Astrocyte (in vitro differentiated cells and primary cell): ENCODE measurements around the gene CSF2RB.

Experiments
- EZH2 ChIP-seq: IDR thresholded peaks from 2 replicates; pipeline ENCODE4 v1.6.1; 2012; ENCODE audit warnings: mild to moderate bottlenecking, low read length, inconsistent platforms; ENCODE audit not compliant: insufficient read depth
- TF ChIP-seq, protein P1 (sequence below): IDR thresholded peaks from 2 replicates; pipeline ENCODE4 v1.5.1; 2011; ENCODE audit warnings: low read depth, mild to moderate bottlenecking, inconsistent platforms, low read length, moderate library complexity; ENCODE audit not compliant: insufficient read depth

DNA sequence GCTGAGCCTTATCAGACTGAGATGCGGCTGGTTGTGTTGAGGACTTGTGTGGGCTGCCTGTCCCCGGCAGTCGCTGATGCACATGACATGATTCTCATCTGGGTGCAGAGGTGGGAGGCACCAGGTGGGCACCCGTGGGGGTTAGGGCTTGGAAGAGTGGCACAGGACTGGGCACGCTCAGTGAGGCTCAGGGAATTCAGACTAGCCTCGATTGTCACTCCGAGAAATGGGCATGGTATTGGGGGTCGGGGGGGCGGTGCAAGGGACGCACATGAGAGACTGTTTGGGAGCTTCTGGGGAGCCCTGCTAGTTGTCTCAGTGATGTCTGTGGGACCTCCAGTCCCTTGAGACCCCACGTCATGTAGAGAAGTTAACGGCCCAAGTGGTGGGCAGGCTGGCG, 25.5 kb downstream of the CSF2RB start:
- TF ChIP-seq, protein P1, sequence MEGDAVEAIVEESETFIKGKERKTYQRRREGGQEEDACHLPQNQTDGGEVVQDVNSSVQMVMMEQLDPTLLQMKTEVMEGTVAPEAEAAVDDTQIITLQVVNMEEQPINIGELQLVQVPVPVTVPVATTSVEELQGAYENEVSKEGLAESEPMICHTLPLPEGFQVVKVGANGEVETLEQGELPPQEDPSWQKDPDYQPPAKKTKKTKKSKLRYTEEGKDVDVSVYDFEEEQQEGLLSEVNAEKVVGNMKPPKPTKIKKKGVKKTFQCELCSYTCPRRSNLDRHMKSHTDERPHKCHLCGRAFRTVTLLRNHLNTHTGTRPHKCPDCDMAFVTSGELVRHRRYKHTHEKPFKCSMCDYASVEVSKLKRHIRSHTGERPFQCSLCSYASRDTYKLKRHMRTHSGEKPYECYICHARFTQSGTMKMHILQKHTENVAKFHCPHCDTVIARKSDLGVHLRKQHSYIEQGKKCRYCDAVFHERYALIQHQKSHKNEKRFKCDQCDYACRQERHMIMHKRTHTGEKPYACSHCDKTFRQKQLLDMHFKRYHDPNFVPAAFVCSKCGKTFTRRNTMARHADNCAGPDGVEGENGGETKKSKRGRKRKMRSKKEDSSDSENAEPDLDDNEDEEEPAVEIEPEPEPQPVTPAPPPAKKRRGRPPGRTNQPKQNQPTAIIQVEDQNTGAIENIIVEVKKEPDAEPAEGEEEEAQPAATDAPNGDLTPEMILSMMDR: no peak
- no peak for TF ChIP-seq EZH2
